HG03571 (cell line): ENCODE data around the gene TRAFD1.

Experiments
- ATAC-seq: cut with Tn5 transposase; IDR thresholded peaks from one replicate; pipeline ENCODE4 v1.9.1; 2021; ENCODE audit not compliant: unreplicated experiment

Gene TRAFD1

GRCh38 chr12:112198120-112198733 is 72.9 kb downstream of the TRAFD1 start:
- ATAC-seq, result no peak

GRCh38 chr12:112199136-112199535 is 73.8 kb downstream of the TRAFD1 start:
- ATAC-seq, result no peak
